OCI-LY3 (cell line): ENCODE data around the gene TUBGCP2.
"Not testable (repeated sequence)": the region's sequence is repeated elsewhere in the genome, so short reads cannot be mapped to it uniquely, and the experiment has no call there.

Experiments used
- EZH2phosphoT487 ChIP-seq: fragments of 200-600 bp; shearing (Covaris generic); IDR thresholded peaks from 2 replicates; pipeline ENCODE4 v1.6.1; 2018; ENCODE audit warnings: antibody characterized with exemption, mixed run types, low read depth
- TF ChIP-seq, protein P1 (sequence below): fragments of 200-600, 300-600 bp; sonication (generic); IDR thresholded peaks from 2 replicates; pipeline ENCODE4 v1.5.1; 2014; ENCODE audit warnings: antibody characterized with exemption, low read length, low read depth

GRCh38 chr10:133320852-133321422 is 12.3 kb upstream of the TUBGCP2 start:
- TF ChIP-seq, protein P1, sequence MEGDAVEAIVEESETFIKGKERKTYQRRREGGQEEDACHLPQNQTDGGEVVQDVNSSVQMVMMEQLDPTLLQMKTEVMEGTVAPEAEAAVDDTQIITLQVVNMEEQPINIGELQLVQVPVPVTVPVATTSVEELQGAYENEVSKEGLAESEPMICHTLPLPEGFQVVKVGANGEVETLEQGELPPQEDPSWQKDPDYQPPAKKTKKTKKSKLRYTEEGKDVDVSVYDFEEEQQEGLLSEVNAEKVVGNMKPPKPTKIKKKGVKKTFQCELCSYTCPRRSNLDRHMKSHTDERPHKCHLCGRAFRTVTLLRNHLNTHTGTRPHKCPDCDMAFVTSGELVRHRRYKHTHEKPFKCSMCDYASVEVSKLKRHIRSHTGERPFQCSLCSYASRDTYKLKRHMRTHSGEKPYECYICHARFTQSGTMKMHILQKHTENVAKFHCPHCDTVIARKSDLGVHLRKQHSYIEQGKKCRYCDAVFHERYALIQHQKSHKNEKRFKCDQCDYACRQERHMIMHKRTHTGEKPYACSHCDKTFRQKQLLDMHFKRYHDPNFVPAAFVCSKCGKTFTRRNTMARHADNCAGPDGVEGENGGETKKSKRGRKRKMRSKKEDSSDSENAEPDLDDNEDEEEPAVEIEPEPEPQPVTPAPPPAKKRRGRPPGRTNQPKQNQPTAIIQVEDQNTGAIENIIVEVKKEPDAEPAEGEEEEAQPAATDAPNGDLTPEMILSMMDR = not testable (repeated sequence)
- TF ChIP-seq EZH2phosphoT487 = not testable (repeated sequence)
